Heart right ventricle (tissue), 16 donors: ENCODE results near the gene ATG4B. TPM values are rescaled to one million over a fixed set of nuclear protein-coding genes. Genes with fewer than 3 reads are reported as not detected.

ENCODE experiments used
- ATAC-seq, 8 donors: fragments of 200-7000 bp; cut with Tn5 transposase; one replicate each; pipeline ENCODE4 v1.9.1; 2020; ENCODE audit warnings: mild to moderate bottlenecking in 8 of 8, moderate library complexity in 8 of 8, moderate number of reproducible peaks in 1 of 8
- DNase-seq, 2 donors: peaks; one replicate each; pipeline ENCODE4 v3.0.0-alpha.2; 2020
- H3K27ac ChIP-seq, 10 donors: fragments of 200-600 bp; sonication (generic) in 2 of 10; one replicate each; pipeline versions ENCODE4 v1.5.0 to v1.8.0; 2020 to 2022; ENCODE audit warnings: mild to moderate bottlenecking in 3 of 10
- H3K27me3 ChIP-seq, 7 donors: fragments of 200-600 bp; one replicate each; pipeline ENCODE4 v1.8.0; 2021 to 2022; ENCODE audit warnings: mild to moderate bottlenecking in 2 of 7
- H3K36me3 ChIP-seq, 9 donors: fragments of 200-600 bp; sonication (generic) in 1 of 9; one replicate each; pipeline versions ENCODE4 v1.5.0 to v1.8.0; 2020 to 2022; ENCODE audit warnings: mild to moderate bottlenecking in 2 of 9
- H3K4me1 ChIP-seq, 9 donors: fragments of 200-600 bp; sonication (generic) in 1 of 9; one replicate each; pipeline versions ENCODE4 v1.5.0 to v1.8.0; 2020 to 2022; ENCODE audit warnings: mild to moderate bottlenecking in 4 of 9
- H3K4me3 ChIP-seq, 10 donors: fragments of 200-600 bp; sonication (generic) in 2 of 10; one replicate each; pipeline versions ENCODE4 v1.5.0 to v1.8.0; 2020 to 2022; ENCODE audit warnings: mild to moderate bottlenecking in 7 of 10, moderate library complexity in 2 of 10
- H3K9me3 ChIP-seq, 11 donors: fragments of 200-600 bp in 10 of 11; sonication (generic) in 2 of 11; one replicate each; pipeline versions ENCODE4 v1.5.0 to v1.8.0; 2013 to 2022; ENCODE audit warnings: mild to moderate bottlenecking in 2 of 11, control low read depth in 1 of 11, moderate library complexity in 1 of 11
- CTCF ChIP-seq, 9 donors: fragments of 200-600 bp; sonication (generic) in 2 of 9; IDR thresholded peaks; one replicate each; pipeline versions ENCODE4 v1.5.0 to v1.8.0; 2021 to 2022; ENCODE audit warnings: antibody characterized with exemption in 9 of 9, mild to moderate bottlenecking in 5 of 9, moderate library complexity in 1 of 9
- WGBS, 2 donors: extraction: QIAGEN DNeasy Blood & Tissue Kit; methylation state at CpG; one replicate each; pipeline ENCODE4 v1.1.7; 2013; ENCODE audit warnings: inconsistent platforms in 1 of 2; 5-methylcytosine and 5-hydroxymethylcytosine counted together
- intact Hi-C, 10 donors: fragments of 100-400 bp; cut with DNase I; formaldehyde crosslinking; loops; one replicate each; pipeline versions ENCODE4 v1.11.1 to v1.14.2; 2022
- polyA plus RNA-seq, 2 donors: library from polyadenylated mRNA; stranded (reverse); fragments of 200-250 nt; gene quantifications; one replicate each; pipeline ENCODE4 v1.2.3, GENCODE V29; 2013
- total RNA-seq, 10 donors: library from RNA; stranded (reverse); fragmentation: NEBNext Ultra II Directional in 3 of 10; extraction: Animal tissue kit (Norgen Biotek cat#: 25700) in 3 of 10; gene quantifications; one replicate each; pipeline versions ENCODE4 v1.2.1 to v1.2.4, GENCODE V29; 2021 to 2023
- donor health status: Arrhythmogenic right ventricular cardiomyopathy.
- donor health status: ischemic (EF 13 %, LVEDD 7.1; RV severe dilation, severe dysfunction).
- donor health status: healthy with polysubstance abuse.
- donor health status: DM: no; HTN: yes; CAD: no.
- donor health status: DM: no; HTN: no; CAD: no.
- donor health status: ischemic (EF 25% LVEDD 6.9; RV normal size, moderate dysfunction).
- donor health status: ischemic (EF 25% LVEDD 5.7; RV mildly dilated, moderate dysfunction).
- donor health status: healthy.
- donor health status: DM: yes; HTN: yes; CAD: no.
- donor health status: Ischemic cardiomyopathy.
- donor health status: ischemic (EF 35%, LVEDD 5.7; RV mildly dilated, moderate dysfunction).
- donor health status: nonischemic (EF 11% LVEDD 7.7; RV severe dilation, severe dysfunction).
- donor health status: DM: yes; HTN: yes; CAD: no.
- donor health status: PGD.
- donor health status: ischemic (EF 29% LVEDD 5.4; RV normal size, mild dysfunction).
- donor health status: nonischemic (EF 23%, LVEDD 6.1; RV moderate dilation, normal function).

Gene ATG4B
- total and polyA plus RNA-seq, 12 donors, result 34.7 to 55.7 (median 42.8) TPM

- Histone ChIP-seq H3K9me3 (no peaks in the 10 kb centered on the region), H3K27me3 (no peaks in the 10 kb centered on the region), H3K4me3 (no peak overlapping the region), H3K36me3 (peaks cover 3 to 98% (median 31%) of the 10 kb centered on the region in 9 donors), H3K27ac (no peak overlapping the region), H3K4me1 (no peaks in the 10 kb centered on the region)
- no peak for DNase-seq
- intact Hi-C loops, result no loop called here
- no peak for ATAC-seq
- 62 to 70% methylated on average over 1 of the region's 1 CpG for WGBS, 2 donors
- peak in 5 of 9 donors; percentile 13 to 47 (median 31) for TF ChIP-seq CTCF (IDR thresholded peaks at IDR 0.05)
Observed at GRCh38 chr2:241598487-241598886, 39.0 kb upstream of the ATG4B start.

DNA sequence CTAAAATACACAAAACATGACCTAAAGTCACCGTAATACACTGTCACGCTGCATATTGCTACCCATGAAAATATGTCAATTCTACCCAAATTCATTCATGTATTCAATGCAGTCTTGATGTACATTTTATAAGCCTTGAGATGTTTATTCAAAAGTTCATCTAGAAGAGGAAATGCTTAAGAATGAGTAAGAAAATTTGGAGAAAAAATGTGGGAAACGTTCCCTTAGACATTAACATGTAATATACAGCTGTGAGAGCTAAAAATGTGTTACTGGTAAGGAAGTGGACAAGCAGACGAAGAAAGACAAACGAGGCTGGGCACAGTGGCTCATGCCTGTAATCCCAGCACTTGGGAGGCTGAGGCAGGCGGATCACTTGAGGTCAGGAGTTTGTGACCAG is 37.9 kb upstream of the ATG4B start:
- DNase-seq (no peak), ATAC-seq (no peak)
- Histone ChIP-seq H3K27ac (no peak overlapping the region), H3K27me3 (no peaks in the 10 kb centered on the region), H3K9me3 (no peaks in the 10 kb centered on the region), H3K4me1 (no peaks in the 10 kb centered on the region), H3K36me3 (peaks cover 3 to 98% (median 27%) of the 10 kb centered on the region in 9 donors), H3K4me3 (no peak overlapping the region)
- intact Hi-C loops, result no loop called here
- no peak for TF ChIP-seq CTCF (IDR thresholded peaks at IDR 0.05)
- 86 to 88% methylated on average over 6 of the region's 6 CpGs for WGBS, 2 donors

DNA sequence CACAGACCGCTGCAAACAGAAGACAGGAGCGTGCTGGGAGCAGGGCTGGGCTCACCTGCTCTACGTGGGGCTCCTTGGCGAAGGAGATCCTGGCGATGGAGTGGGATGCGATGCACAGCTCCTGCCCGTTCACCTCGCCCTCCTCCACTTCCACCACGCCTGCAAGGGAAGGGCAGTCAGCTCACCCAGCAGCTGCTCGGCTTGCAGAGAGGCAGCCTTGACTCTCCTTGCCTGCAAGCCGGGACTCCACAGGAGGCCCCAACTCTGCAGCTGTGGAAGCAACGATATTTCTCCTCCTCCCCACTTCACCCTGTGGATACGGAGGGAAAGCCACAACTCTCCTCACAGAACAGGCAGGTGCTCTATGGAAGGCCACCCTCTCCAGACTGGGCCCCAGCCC is 35.7 kb upstream of the ATG4B start:
- no peak for DNase-seq
- Histone ChIP-seq H3K27ac (no peak overlapping the region), H3K4me1 (no peaks in the 10 kb centered on the region), H3K36me3 (peaks cover 3 to 97% (median 27%) of the 10 kb centered on the region in 9 donors), H3K27me3 (no peaks in the 10 kb centered on the region), H3K9me3 (no peaks in the 10 kb centered on the region), H3K4me3 (no peak overlapping the region)
- peak in 1 of 8 donors; percentile 25 for ATAC-seq
- no peak for TF ChIP-seq CTCF (IDR thresholded peaks at IDR 0.05)
- intact Hi-C loops, result no loop called here
- 93 to 94% methylated on average over 13 of the region's 13 CpGs for WGBS, 2 donors

DNA sequence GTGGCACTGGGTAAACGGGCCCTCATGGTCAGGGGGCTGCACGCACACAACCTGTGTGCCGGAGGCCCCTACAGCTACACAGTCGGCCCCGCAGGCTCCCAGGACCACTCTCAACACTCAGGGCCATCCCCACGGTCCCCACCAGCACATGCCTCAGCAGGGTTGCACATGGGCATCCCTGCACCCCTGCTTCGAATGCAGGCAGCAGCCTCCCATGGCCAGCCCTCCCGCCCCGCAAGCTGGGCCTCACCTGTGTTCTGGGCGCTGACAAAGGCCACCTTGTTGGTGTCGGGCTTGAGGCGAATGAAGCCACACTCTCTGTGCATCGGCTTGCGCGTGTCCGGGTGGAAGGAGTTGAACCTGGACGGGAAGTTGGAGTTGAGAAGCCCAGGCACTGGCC is 34.8 kb upstream of the ATG4B start:
- no peak for TF ChIP-seq CTCF (IDR thresholded peaks at IDR 0.05)
- ATAC-seq (peak in 1 of 8 donors; percentile 29), DNase-seq (no peak)
- H3K27ac ChIP-seq, result no peak overlapping the region
- H3K4me1 ChIP-seq, result no peaks in the 10 kb centered on the region
- intact Hi-C loops, result no loop called here
- H3K36me3 ChIP-seq, result peaks cover 3 to 93% (median 24%) of the 10 kb centered on the region in 9 donors
- H3K27me3 ChIP-seq, result no peaks in the 10 kb centered on the region
- no peak overlapping the region for H3K4me3 ChIP-seq
- WGBS, 2 donors, result 95 to 97% methylated on average over 17 of the region's 17 CpGs
- H3K9me3 ChIP-seq, result no peaks in the 10 kb centered on the region
